ENCODE data around the gene PRR12.

PRR12 gene

GRCh38 chr19:49660338-49660961, 69.5 kb downstream of the PRR12 start:
- TF ChIP-seq, protein P1, sequence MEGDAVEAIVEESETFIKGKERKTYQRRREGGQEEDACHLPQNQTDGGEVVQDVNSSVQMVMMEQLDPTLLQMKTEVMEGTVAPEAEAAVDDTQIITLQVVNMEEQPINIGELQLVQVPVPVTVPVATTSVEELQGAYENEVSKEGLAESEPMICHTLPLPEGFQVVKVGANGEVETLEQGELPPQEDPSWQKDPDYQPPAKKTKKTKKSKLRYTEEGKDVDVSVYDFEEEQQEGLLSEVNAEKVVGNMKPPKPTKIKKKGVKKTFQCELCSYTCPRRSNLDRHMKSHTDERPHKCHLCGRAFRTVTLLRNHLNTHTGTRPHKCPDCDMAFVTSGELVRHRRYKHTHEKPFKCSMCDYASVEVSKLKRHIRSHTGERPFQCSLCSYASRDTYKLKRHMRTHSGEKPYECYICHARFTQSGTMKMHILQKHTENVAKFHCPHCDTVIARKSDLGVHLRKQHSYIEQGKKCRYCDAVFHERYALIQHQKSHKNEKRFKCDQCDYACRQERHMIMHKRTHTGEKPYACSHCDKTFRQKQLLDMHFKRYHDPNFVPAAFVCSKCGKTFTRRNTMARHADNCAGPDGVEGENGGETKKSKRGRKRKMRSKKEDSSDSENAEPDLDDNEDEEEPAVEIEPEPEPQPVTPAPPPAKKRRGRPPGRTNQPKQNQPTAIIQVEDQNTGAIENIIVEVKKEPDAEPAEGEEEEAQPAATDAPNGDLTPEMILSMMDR (IDR thresholded peaks at IDR 0.05), result no peak

GRCh38 chr19:49662011-49662410, 71.0 kb downstream of the PRR12 start:
- no peak overlapping the region for H3K4me3 ChIP-seq (ENCODE audit: low read depth in 1 of 2, low read length in 1 of 2)

More at GRCh38 chr19:49660338-49660961, 69.5 kb downstream of the PRR12 start:
- H3K4me3 ChIP-seq (ENCODE audit: low read depth in 1 of 2, low read length in 1 of 2), result no peak overlapping the region
- no peak overlapping the region for H3K27ac ChIP-seq
- H3K9me3 ChIP-seq, result no peaks in the 10 kb centered on the region
- H3K27me3 ChIP-seq, result no peaks in the 10 kb centered on the region
- H3K4me1 ChIP-seq (ENCODE audit: control insufficient read depth in 1 of 2, insufficient read depth in 1 of 2, low read depth in 1 of 2, low read length in 1 of 2), result peaks cover 21 to 24% of the 10 kb centered on the region in 2 experiments
- H3K36me3 ChIP-seq, result peaks cover 78% of the 10 kb centered on the region

GRCh38 chr19:49663224-49663623, 72.2 kb downstream of the PRR12 start:
- peaks cover 51% of the 10 kb centered on the region for H3K36me3 ChIP-seq
- no peak overlapping the region for H3K4me3 ChIP-seq (ENCODE audit: low read depth in 1 of 2, low read length in 1 of 2)
- TF ChIP-seq, protein P1 (IDR thresholded peaks at IDR 0.05), result no peak

More at GRCh38 chr19:49662011-49662410, 71.0 kb downstream of the PRR12 start:
- peaks cover 63% of the 10 kb centered on the region for H3K36me3 ChIP-seq
- peaks cover 31 to 33% of the 10 kb centered on the region in 2 experiments for H3K4me1 ChIP-seq (ENCODE audit: control insufficient read depth in 1 of 2, insufficient read depth in 1 of 2, low read depth in 1 of 2, low read length in 1 of 2)
- no peak overlapping the region for H3K27ac ChIP-seq
- no peaks in the 10 kb centered on the region for H3K27me3 ChIP-seq
- H3K9me3 ChIP-seq, result no peaks in the 10 kb centered on the region
- TF ChIP-seq, protein P1 (IDR thresholded peaks at IDR 0.05), result no peak

DNA sequence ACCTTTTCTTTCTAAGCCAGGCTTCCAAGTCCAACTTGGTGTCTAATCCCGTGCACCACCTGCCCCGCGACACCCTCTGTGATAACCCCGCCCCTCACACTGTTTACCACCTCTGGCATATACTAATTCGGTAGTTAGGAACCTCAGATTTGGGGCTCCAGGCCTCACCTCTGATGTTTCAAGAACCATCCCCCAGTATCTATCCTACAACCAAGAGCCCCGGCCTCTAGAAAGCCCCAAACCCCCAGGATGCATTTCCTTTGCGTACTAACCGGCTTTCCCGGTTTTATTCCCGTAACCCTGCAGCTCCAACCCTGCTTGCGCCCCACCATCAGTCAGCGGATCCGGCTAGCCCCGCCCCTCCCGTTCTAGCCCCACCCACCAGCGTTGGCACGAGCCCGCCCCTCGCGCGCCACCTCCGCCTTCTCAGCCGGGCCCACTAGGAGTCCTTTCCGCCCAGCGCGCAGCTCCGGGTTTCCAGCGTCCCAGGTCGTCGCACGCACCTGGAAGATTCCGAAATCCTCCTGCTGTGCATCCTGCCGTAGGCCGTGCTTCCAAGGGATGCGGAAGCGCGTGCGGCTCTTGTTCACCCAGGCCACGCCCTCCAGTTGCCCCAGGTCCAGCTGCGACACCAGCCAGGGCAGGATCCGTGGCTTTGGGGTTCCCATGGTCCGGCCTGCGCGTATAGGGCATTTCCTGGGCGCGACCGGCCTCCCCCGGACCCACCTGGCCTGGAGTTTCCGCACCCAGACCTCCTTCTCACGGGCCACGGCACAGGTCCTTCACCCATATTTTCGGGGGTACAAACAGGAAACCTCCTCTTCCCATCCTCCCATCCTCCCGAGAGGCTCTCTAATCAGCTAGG, 73.4 kb downstream of the PRR12 start:
- Histone ChIP-seq H3K27me3 (no peaks in the 10 kb centered on the region), H3K4me1 (ENCODE audit: control insufficient read depth in 1 of 2, insufficient read depth in 1 of 2, low read depth in 1 of 2, low read length in 1 of 2) (peaks cover 31 to 33% of the 10 kb centered on the region in 2 experiments), H3K36me3 (peaks cover 39% of the 10 kb centered on the region), H3K27ac (peak overlapping the region; percentile 92), H3K4me3 (ENCODE audit: low read depth in 1 of 2, low read length in 1 of 2) (peak overlapping the region; percentile 95 to 98), H3K9me3 (no peaks in the 10 kb centered on the region)
- TF ChIP-seq, protein P1 (IDR thresholded peaks at IDR 0.05), result peak; percentile 82

More at GRCh38 chr19:49663224-49663623, 72.2 kb downstream of the PRR12 start:
- no peaks in the 10 kb centered on the region for H3K9me3 ChIP-seq
- H3K27ac ChIP-seq, result peak overlapping the region; percentile 92
- H3K27me3 ChIP-seq, result no peaks in the 10 kb centered on the region
- H3K4me1 ChIP-seq (ENCODE audit: control insufficient read depth in 1 of 2, insufficient read depth in 1 of 2, low read depth in 1 of 2, low read length in 1 of 2), result peaks cover 31 to 33% of the 10 kb centered on the region in 2 experiments

- Histone ChIP-seq H3K27ac (peak overlapping the region; percentile 92), H3K36me3 (peaks cover 38% of the 10 kb centered on the region), H3K4me1 (ENCODE audit: control insufficient read depth in 1 of 2, insufficient read depth in 1 of 2, low read depth in 1 of 2, low read length in 1 of 2) (peaks cover 31 to 33% of the 10 kb centered on the region in 2 experiments), H3K27me3 (no peaks in the 10 kb centered on the region), H3K9me3 (no peaks in the 10 kb centered on the region), H3K4me3 (ENCODE audit: low read depth in 1 of 2, low read length in 1 of 2) (peak overlapping the region; percentile 95 to 98)
- TF ChIP-seq, protein P1 (IDR thresholded peaks at IDR 0.05), result no peak
Observed at GRCh38 chr19:49665036-49665350, 74.0 kb downstream of the PRR12 start.
